OCI-M2 (cell line): ENCODE results near the gene PSMD1.

Source experiments
- DNase-seq: peaks from one replicate; lab custom pipeline; 2025; ENCODE audit not compliant: unreplicated experiment; lab: John Stamatoyannopoulos, UW

Gene PSMD1

GRCh38 chr2:231034291-231034882 is 22.3 kb upstream of the PSMD1 start:
- DNase-seq: no peak

GRCh38 chr2:231036131-231036530 is 20.5 kb upstream of the PSMD1 start:
- no peak for DNase-seq

GRCh38 chr2:231036578-231037106 is 20.0 kb upstream of the PSMD1 start:
- no peak for DNase-seq

- DNase-seq: no peak
These were observed 19.4 kb upstream of the PSMD1 start, which contains the start of gene C2orf72 for GRCh38 chr2:231037202-231037730. Gene C2orf72 (plus strand): TSS chr2:231037523. CDS start chr2:231037566, 43 bp downstream.

GRCh38 chr2:231037731-231038482 is 18.8 kb upstream of the PSMD1 start:
- DNase-seq: no peak

- DNase-seq: no peak
These were observed 18.0 kb upstream of the PSMD1 start for GRCh38 chr2:231038483-231039293.

- no peak for DNase-seq
These were observed 17.4 kb upstream of the PSMD1 start for GRCh38 chr2:231039294-231039664.

GRCh38 chr2:231039821-231040364 is 16.8 kb upstream of the PSMD1 start:
- no peak for DNase-seq

- DNase-seq: no peak
These were observed 15.5 kb upstream of the PSMD1 start for GRCh38 chr2:231041061-231041689.

GRCh38 chr2:231043796-231044195 is 12.9 kb upstream of the PSMD1 start:
- DNase-seq: no peak

- no peak for DNase-seq
These were observed 9.8 kb upstream of the PSMD1 start for GRCh38 chr2:231046916-231047273.

GRCh38 chr2:231047274-231047922 is 9.3 kb upstream of the PSMD1 start:
- no peak for DNase-seq

- DNase-seq: no peak
These were observed 8.4 kb upstream of the PSMD1 start for GRCh38 chr2:231047923-231048915.

GRCh38 chr2:231049286-231050017 is 7.2 kb upstream of the PSMD1 start:
- no peak for DNase-seq

GRCh38 chr2:231050018-231050901 is 6.4 kb upstream of the PSMD1 start:
- DNase-seq: no peak

- DNase-seq: no peak
These were observed 5.6 kb upstream of the PSMD1 start for GRCh38 chr2:231051116-231051515.
